Loucy (cell line): ENCODE data around the gene FBXO22.

Source experiments
- H2AFZ ChIP-seq: fragments of 200-600 bp; sonication (generic); 2 replicates; pipeline ENCODE4 v1.6.0; 2016; ENCODE audit warnings: antibody characterized with exemption, mild to moderate bottlenecking, low read length, moderate library complexity
- H3F3A ChIP-seq: fragments of 200-600 bp; 2 replicates; pipeline ENCODE4 v1.6.0; 2016; ENCODE audit warnings: antibody characterized with exemption, low read depth, mild to moderate bottlenecking
- H3K27me3 ChIP-seq: fragments of 200-600 bp; sonication (generic); 2 replicates; pipeline ENCODE4 v1.6.1; 2014; ENCODE audit warnings: low read length, mild to moderate bottlenecking; ENCODE audit not compliant: insufficient read depth, poor library complexity, severe bottlenecking
- H3K36me3 ChIP-seq: fragments of 200-600 bp; sonication (generic); 2 replicates; pipeline ENCODE4 v1.6.1; 2016; ENCODE audit warnings: low read length; ENCODE audit not compliant: insufficient read depth
- H3K4me1 ChIP-seq: fragments of 200-600 bp; sonication (generic); 2 replicates; pipeline ENCODE4 v1.5.1; 2014; ENCODE audit warnings: low read length, mild to moderate bottlenecking; ENCODE audit not compliant: insufficient read depth, poor library complexity, severe bottlenecking
- H3K4me2 ChIP-seq: fragments of 200-600 bp; sonication (generic); 2 replicates; pipeline ENCODE4 v1.6.0; 2014; ENCODE audit warnings: antibody characterized with exemption, low read length, low read depth, mild to moderate bottlenecking; ENCODE audit not compliant: poor library complexity, severe bottlenecking
- H3K4me3 ChIP-seq: fragments of 200-600 bp; sonication (generic); 2 replicates; pipeline ENCODE4 v1.5.1; 2014; ENCODE audit warnings: low read length, mild to moderate bottlenecking, mixed read lengths; ENCODE audit not compliant: poor library complexity, severe bottlenecking
- H3K79me2 ChIP-seq: fragments of 200-600 bp; sonication (generic); 2 replicates; pipeline ENCODE4 v1.6.1; 2014; ENCODE audit warnings: low read length; ENCODE audit not compliant: insufficient read depth
- H3K9ac ChIP-seq: fragments of 200-600 bp; sonication (generic); 2 replicates; pipeline ENCODE4 v1.6.0; 2014; ENCODE audit warnings: mild to moderate bottlenecking, low read depth, low read length, moderate library complexity; ENCODE audit not compliant: poor library complexity, severe bottlenecking
- H3K9me2 ChIP-seq: fragments of 200-600 bp; sonication (generic); replicated peaks from 2 replicates; pipeline ENCODE4 v1.6.1; 2016; ENCODE audit warnings: low read depth, low read length, mixed read lengths
- H3K9me3 ChIP-seq: fragments of 200-600 bp; sonication (generic); 2 replicates; pipeline ENCODE4 v1.6.1; 2014; ENCODE audit warnings: mild to moderate bottlenecking, antibody characterized with exemption, low read length, low read depth; ENCODE audit not compliant: insufficient read depth
- H4K20me1 ChIP-seq: fragments of 200-600 bp; sonication (generic); 2 replicates; pipeline ENCODE4 v1.6.0; 2014; ENCODE audit warnings: antibody characterized with exemption, low read length, mild to moderate bottlenecking; ENCODE audit not compliant: insufficient read depth, poor library complexity, severe bottlenecking
- EZH2phosphoT487 ChIP-seq: fragments of 200-600 bp; IDR thresholded peaks from 2 replicates; pipeline ENCODE4 v1.6.1; 2018; ENCODE audit warnings: antibody characterized with exemption, mild to moderate bottlenecking, moderate library complexity, borderline replicate concordance
- TF ChIP-seq, protein P1 (sequence below): fragments of 200-600 bp; sonication (generic); conservative IDR thresholded peaks from 2 replicates; pipeline ENCODE4 v1.5.1; 2014; ENCODE audit warnings: mild to moderate bottlenecking, antibody characterized with exemption, low read length

The FBXO22 gene

GRCh38 chr15:75924576-75924975 lies 20.9 kb downstream of the FBXO22 start:
- Histone ChIP-seq H3K4me3 (no peak overlapping the region), H4K20me1 (no peaks in the 10 kb centered on the region), H3K79me2 (no peaks in the 10 kb centered on the region)

GRCh38 chr15:75925440-75925839 lies 21.8 kb downstream of the FBXO22 start:
- Histone ChIP-seq H3K4me1 (no peaks in the 10 kb centered on the region), H3K9me3 (no peaks in the 10 kb centered on the region), H3K36me3 (peaks cover under 1% of the 10 kb centered on the region; the same call in 1 of the 2 replicates), H3K9me2 (no peaks in the 10 kb centered on the region), H3K9ac (no peak overlapping the region), H4K20me1 (peaks cover 4% of the 10 kb centered on the region), H2AFZ (no peak overlapping the region), H3K4me2 (no peak overlapping the region), H3K27me3 (no peaks in the 10 kb centered on the region), H3F3A (peaks cover 3% of the 10 kb centered on the region; the same call in 1 of the 2 replicates), H3K4me3 (no peak overlapping the region), H3K79me2 (no peaks in the 10 kb centered on the region)
- TF ChIP-seq, protein P1, sequence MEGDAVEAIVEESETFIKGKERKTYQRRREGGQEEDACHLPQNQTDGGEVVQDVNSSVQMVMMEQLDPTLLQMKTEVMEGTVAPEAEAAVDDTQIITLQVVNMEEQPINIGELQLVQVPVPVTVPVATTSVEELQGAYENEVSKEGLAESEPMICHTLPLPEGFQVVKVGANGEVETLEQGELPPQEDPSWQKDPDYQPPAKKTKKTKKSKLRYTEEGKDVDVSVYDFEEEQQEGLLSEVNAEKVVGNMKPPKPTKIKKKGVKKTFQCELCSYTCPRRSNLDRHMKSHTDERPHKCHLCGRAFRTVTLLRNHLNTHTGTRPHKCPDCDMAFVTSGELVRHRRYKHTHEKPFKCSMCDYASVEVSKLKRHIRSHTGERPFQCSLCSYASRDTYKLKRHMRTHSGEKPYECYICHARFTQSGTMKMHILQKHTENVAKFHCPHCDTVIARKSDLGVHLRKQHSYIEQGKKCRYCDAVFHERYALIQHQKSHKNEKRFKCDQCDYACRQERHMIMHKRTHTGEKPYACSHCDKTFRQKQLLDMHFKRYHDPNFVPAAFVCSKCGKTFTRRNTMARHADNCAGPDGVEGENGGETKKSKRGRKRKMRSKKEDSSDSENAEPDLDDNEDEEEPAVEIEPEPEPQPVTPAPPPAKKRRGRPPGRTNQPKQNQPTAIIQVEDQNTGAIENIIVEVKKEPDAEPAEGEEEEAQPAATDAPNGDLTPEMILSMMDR = no peak
- no peak for TF ChIP-seq EZH2phosphoT487

More at GRCh38 chr15:75924576-75924975, 20.9 kb downstream of the FBXO22 start:
- no peak overlapping the region for H2AFZ ChIP-seq
- H3K36me3 ChIP-seq = no peaks in the 10 kb centered on the region; the same call in 1 of the 2 replicates
- H3K4me2 ChIP-seq = no peak overlapping the region
- H3K27me3 ChIP-seq = no peaks in the 10 kb centered on the region
- H3K4me1 ChIP-seq = no peaks in the 10 kb centered on the region
- no peaks in the 10 kb centered on the region for H3K9me3 ChIP-seq
- no peak for TF ChIP-seq EZH2phosphoT487
- TF ChIP-seq, protein P1 = no peak
- no peaks in the 10 kb centered on the region for H3K9me2 ChIP-seq
- H3F3A ChIP-seq = peaks cover under 1% of the 10 kb centered on the region; the same call in 1 of the 2 replicates
- H3K9ac ChIP-seq = no peak overlapping the region

DNA sequence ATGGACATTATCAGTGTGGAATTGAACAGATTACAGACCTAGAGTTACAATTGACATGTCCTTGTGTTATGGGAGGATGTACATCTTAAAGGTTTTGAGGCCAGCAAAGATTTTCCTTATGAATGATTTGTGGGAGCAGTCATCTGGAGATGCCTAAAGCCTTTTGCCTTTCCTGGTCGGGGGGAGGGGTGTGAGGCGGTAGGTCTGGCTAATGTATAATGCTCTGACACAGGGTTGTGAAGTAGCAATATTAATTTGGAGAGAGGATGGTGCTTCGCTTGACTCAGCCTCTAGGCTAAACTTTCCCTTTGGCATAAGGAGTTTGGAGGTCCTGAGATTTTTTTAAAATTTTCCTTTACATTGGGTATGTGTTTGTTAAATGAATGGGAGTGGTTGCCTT lies 23.3 kb downstream of the FBXO22 start:
- Histone ChIP-seq H3K79me2 (no peaks in the 10 kb centered on the region), H3K9me2 (no peaks in the 10 kb centered on the region), H3K4me3 (no peak overlapping the region), H3K4me2 (no peak overlapping the region), H3K4me1 (no peaks in the 10 kb centered on the region), H3K27me3 (no peaks in the 10 kb centered on the region), H2AFZ (no peak overlapping the region), H4K20me1 (peaks cover 4% of the 10 kb centered on the region), H3K9me3 (no peaks in the 10 kb centered on the region), H3K9ac (no peak overlapping the region), H3F3A (peaks cover 3% of the 10 kb centered on the region; the same call in 1 of the 2 replicates), H3K36me3 (peaks cover 11% of the 10 kb centered on the region; the same call in 1 of the 2 replicates)
- TF ChIP-seq, protein P1 = no peak
- no peak for TF ChIP-seq EZH2phosphoT487
